ENCODE measurements around the gene FBN2. TPM values are rescaled to one million over a fixed set of nuclear protein-coding genes. Genes with fewer than 3 reads are reported as not detected.

Gene FBN2
- 1 to 10 TPM in 2 of 4 donors, under 1 TPM in 2; 0.40 to 3.3 (median 0.99) TPM for total RNA-seq

GRCh38 chr5:128538000-128538249 is at the start of gene FBN2:
Gene FBN2 (minus strand): TSS chr5:128538245. CDS start chr5:128537603, 642 bp downstream.
- peak within 1 kb of the TSS; percentile 18 to 53 (median 38) for H3K4me3 ChIP-seq
- H3K27me3 ChIP-seq: peaks cover 0 to 20% of the 10 kb centered on the region in 2 donors
- DNase-seq: no peak
- no peaks in the 10 kb centered on the region for H3K36me3 ChIP-seq
- H3K9me3 ChIP-seq: no peaks in the 10 kb centered on the region
- peak within 1 kb of the TSS in 1 of 4 donors; percentile 9 for H3K27ac ChIP-seq
- peaks cover 0 to 23% (median 0%) of the 10 kb centered on the region in 4 donors for H3K4me1 ChIP-seq
- TF ChIP-seq POLR2A (IDR thresholded peaks at IDR 0.05) (no peak), CTCF (IDR thresholded peaks at IDR 0.05) (no peak)

GRCh38 chr5:128587275-128587674 is 49.2 kb upstream of the FBN2 start:
- no peak overlapping the region for H3K4me3 ChIP-seq
- no peak overlapping the region for H3K27ac ChIP-seq
- H3K27me3 ChIP-seq: no peaks in the 10 kb centered on the region
- H3K4me1 ChIP-seq: no peaks in the 10 kb centered on the region
- TF ChIP-seq CTCF (IDR thresholded peaks at IDR 0.05) (no peak), POLR2A (IDR thresholded peaks at IDR 0.05) (no peak)
- H3K36me3 ChIP-seq: no peaks in the 10 kb centered on the region
- no peaks in the 10 kb centered on the region for H3K9me3 ChIP-seq
- no peak for DNase-seq

GRCh38 chr5:128586848-128587247 is 48.8 kb upstream of the FBN2 start:
- DNase-seq: no peak
- TF ChIP-seq POLR2A (IDR thresholded peaks at IDR 0.05) (no peak), CTCF (IDR thresholded peaks at IDR 0.05) (no peak)
- H3K36me3 ChIP-seq: no peaks in the 10 kb centered on the region
- H3K27ac ChIP-seq: no peak overlapping the region
- no peaks in the 10 kb centered on the region for H3K4me1 ChIP-seq
- H3K4me3 ChIP-seq: no peak overlapping the region
- no peaks in the 10 kb centered on the region for H3K9me3 ChIP-seq
- no peaks in the 10 kb centered on the region for H3K27me3 ChIP-seq

GRCh38 chr5:128579639-128580038 is 41.6 kb upstream of the FBN2 start:
- Histone ChIP-seq H3K27me3 (no peaks in the 10 kb centered on the region), H3K27ac (no peak overlapping the region), H3K9me3 (no peaks in the 10 kb centered on the region), H3K4me3 (no peak overlapping the region), H3K36me3 (no peaks in the 10 kb centered on the region), H3K4me1 (no peaks in the 10 kb centered on the region)
- no peak for DNase-seq
- TF ChIP-seq CTCF (IDR thresholded peaks at IDR 0.05) (no peak), POLR2A (IDR thresholded peaks at IDR 0.05) (no peak)

- H3K4me1 ChIP-seq: no peaks in the 10 kb centered on the region
- no peak for DNase-seq
- H3K9me3 ChIP-seq: no peaks in the 10 kb centered on the region
- H3K27ac ChIP-seq: no peak overlapping the region
- no peaks in the 10 kb centered on the region for H3K27me3 ChIP-seq
- no peak overlapping the region for H3K4me3 ChIP-seq
- no peak for TF ChIP-seq POLR2A (IDR thresholded peaks at IDR 0.05)
- H3K36me3 ChIP-seq: no peaks in the 10 kb centered on the region
Measured at GRCh38 chr5:128579093-128579492, 41.0 kb upstream of the FBN2 start.

- Histone ChIP-seq H3K9me3 (no peaks in the 10 kb centered on the region), H3K27ac (no peak overlapping the region), H3K36me3 (no peaks in the 10 kb centered on the region), H3K27me3 (no peaks in the 10 kb centered on the region), H3K4me1 (no peaks in the 10 kb centered on the region), H3K4me3 (no peak overlapping the region)
- TF ChIP-seq CTCF (IDR thresholded peaks at IDR 0.05): no peak
- TF ChIP-seq POLR2A (IDR thresholded peaks at IDR 0.05): no peak
- no peak for DNase-seq
Measured at GRCh38 chr5:128574041-128574440, 36.0 kb upstream of the FBN2 start.

Data from Peyer's patch (tissue), 4 donors.